B cell (primary cell): ENCODE data around the gene PDZD8. TPM values are rescaled to one million over a fixed set of nuclear protein-coding genes. Genes with fewer than 3 reads are reported as not detected.
"Not testable (repeated sequence)": the region's sequence is repeated elsewhere in the genome, so short reads cannot be mapped to it uniquely, and the experiment has no call there.

Source experiments
- ATAC-seq: fragments of 200-7000 bp; cut with Tn5 transposase; one replicate; pipeline ENCODE4 v1.10.0; 2021; ENCODE audit warnings: low read depth, mild to moderate bottlenecking, moderate number of reproducible peaks, moderate library complexity
- CTCF ChIA-PET: fragments of 350-600 bp; sonication (Branson Sonifier 250); formaldehyde crosslinking; loops from one replicate; lab custom pipeline; 2021; ENCODE audit warnings: antibody characterized with exemption, inconsistent platforms; lab: Charles Lee
- POLR2A ChIA-PET: fragments of 350-600 bp; sonication (Branson Sonifier 250); formaldehyde crosslinking; loops from one replicate; lab custom pipeline; 2021; ENCODE audit warnings: antibody characterized with exemption; lab: Charles Lee
- DNase-seq: peaks from one replicate; pipeline ENCODE4 v3.0.0; 2013
- H2AFZ ChIP-seq: 2 replicates; pipeline ENCODE4 v1.6.1; 2012; ENCODE audit warnings: mild to moderate bottlenecking, low read depth, low read length; ENCODE audit not compliant: insufficient read depth, poor library complexity, severe bottlenecking
- H3K27ac ChIP-seq, 2 donors: 1 replicate in 1 of 2; 2 replicates in 1 of 2; pipeline ENCODE4 v1.5.1; 2012 to 2013; ENCODE audit warnings: low read length in 2 of 2, mild to moderate bottlenecking in 2 of 2, moderate library complexity in 1 of 2
- H3K27me3 ChIP-seq, 4 experiments: fragments of 200-600 bp in 1 of 4; sonication (generic) in 1 of 4; replicated peaks in 1 of 4; 1 replicate in 2 of 4; 2 replicates in 2 of 4; pipeline versions ENCODE4 v1.6.1 to v1.7.0; 2013 to 2016; ENCODE audit warnings: low read length in 3 of 4, mild to moderate bottlenecking in 2 of 4, mixed read lengths in 1 of 4, moderate library complexity in 1 of 4; ENCODE audit not compliant: insufficient read depth in 4 of 4, control insufficient read depth in 3 of 4; ENCODE audit errors: control extremely low read depth in 1 of 4
- H3K36me3 ChIP-seq, 2 experiments: replicated peaks in 1 of 2; 1 replicate in 1 of 2; 2 replicates in 1 of 2; pipeline versions ENCODE4 v1.6.1 to v1.7.1; 2013; ENCODE audit warnings: low read length in 1 of 2; ENCODE audit not compliant: insufficient read depth in 2 of 2, control insufficient read depth in 1 of 2; ENCODE audit errors: control extremely low read depth in 1 of 2, extremely low read depth in 1 of 2
- H3K4me1 ChIP-seq, 2 donors: fragments of 200-600 bp in 1 of 2; sonication (generic) in 1 of 2; 1 replicate in 1 of 2; 2 replicates in 1 of 2; pipeline versions ENCODE4 v1.5.1 to v1.6.1; 2013 to 2017; ENCODE audit warnings: low read length in 2 of 2; ENCODE audit not compliant: control insufficient read depth in 2 of 2, insufficient read depth in 2 of 2
- H3K4me2 ChIP-seq: replicated peaks from 2 replicates; pipeline ENCODE3; 2012; ENCODE audit warnings: mild to moderate bottlenecking, low read depth, low read length; ENCODE audit not compliant: poor library complexity, severe bottlenecking
- H3K4me3 ChIP-seq, 5 experiments: fragments of 200-600 bp in 1 of 5; sonication (generic) in 1 of 5; 1 replicate in 3 of 5; 2 replicates in 2 of 5; pipeline versions ENCODE4 v1.5.1 to v1.7.0; 2011 to 2016; ENCODE audit warnings: low read length in 4 of 5, mild to moderate bottlenecking in 4 of 5, low read depth in 2 of 5, control low read depth in 1 of 5, moderate library complexity in 1 of 5; ENCODE audit not compliant: insufficient read depth in 1 of 5; ENCODE audit errors: control extremely low read depth in 1 of 5, extremely low read depth in 1 of 5
- H3K79me2 ChIP-seq: fragments of 200-600 bp; sonication (generic); one replicate; pipeline ENCODE4 v1.6.0; 2016; ENCODE audit warnings: low read length; ENCODE audit not compliant: control insufficient read depth, insufficient read depth
- H3K9ac ChIP-seq: fragments of 200-600 bp; sonication (generic); 2 replicates; pipeline ENCODE4 v1.6.1; 2017; ENCODE audit warnings: mild to moderate bottlenecking, low read length, moderate library complexity
- H3K9me3 ChIP-seq, 3 donors: one replicate each; pipeline versions ENCODE4 v1.6.1 to v1.7.1; 2013; ENCODE audit warnings: low read length in 2 of 3; ENCODE audit not compliant: control insufficient read depth in 2 of 3, insufficient read depth in 1 of 3; ENCODE audit errors: control extremely low read depth in 1 of 3
- H4K20me1 ChIP-seq: 2 replicates; pipeline ENCODE4 v1.6.0; 2012; ENCODE audit warnings: mild to moderate bottlenecking, low read length; ENCODE audit not compliant: insufficient read depth, control insufficient read depth, poor library complexity, severe bottlenecking
- H3K27ac Mint-ChIP-seq: one replicate; pipeline ENCODE4 v1.8.0; 2021; ENCODE audit warnings: mixed read lengths
- H3K27me3 Mint-ChIP-seq: one replicate; pipeline ENCODE4 v1.8.0; 2021; ENCODE audit warnings: mixed read lengths
- H3K4me1 Mint-ChIP-seq: one replicate; pipeline ENCODE4 v1.8.0; 2021; ENCODE audit warnings: mixed read lengths
- H3K4me3 Mint-ChIP-seq: one replicate; pipeline ENCODE4 v1.8.0; 2021; ENCODE audit warnings: mixed read lengths
- H3K9me3 Mint-ChIP-seq: one replicate; pipeline ENCODE4 v1.8.0; 2022; ENCODE audit warnings: mixed read lengths; ENCODE audit not compliant: insufficient read depth
- CTCF ChIP-seq: fragments of 200-600 bp; IDR thresholded peaks from one replicate; pipeline ENCODE4 v1.8.0; 2022; ENCODE audit warnings: antibody characterized with exemption, mild to moderate bottlenecking
- EZH2 ChIP-seq: IDR thresholded peaks from 2 replicates; pipeline ENCODE4 v1.6.1; 2012; ENCODE audit warnings: borderline replicate concordance, low read depth, mild to moderate bottlenecking, moderate library complexity, low read length; ENCODE audit not compliant: insufficient read depth, poor library complexity, severe bottlenecking
- WGBS: methylation state at CpG from one replicate; pipeline ENCODE4 v1.1.5; 2013; ENCODE audit warnings: missing lambda C conversion rate; ENCODE audit not compliant: insufficient coverage; 5-methylcytosine and 5-hydroxymethylcytosine counted together
- intact Hi-C: fragments of 100-400 bp; cut with micrococcal nuclease; formaldehyde crosslinking; loops from one replicate; pipeline ENCODE4 v1.10.0; 2022
- polyA plus RNA-seq: library from polyadenylated mRNA; depleted of rRNA; stranded (reverse); fragments of >200 nt; gene quantifications from 2 replicates; pipeline ENCODE4 v1.2.3, GENCODE V29; 2012
- total RNA-seq, 2 donors: library from RNA; stranded (reverse); fragments of 120-200 nt in 1 of 2; gene quantifications; 1 replicate in 1 of 2; 2 replicates in 1 of 2; pipeline versions ENCODE4 v1.2.3 to v1.2.4, GENCODE V29; 2013 to 2022

PDZD8 gene
- total and polyA plus RNA-seq, 2 donors (not counting 1 experiment from before 2014, with no cell fraction given): 4.9 to 13.2 TPM

- ChIA-PET CTCF (no interaction called here), POLR2A (no interaction called here)
- peaks cover 0 to 36% (median 7%) of the 10 kb centered on the region in 4 experiments for H3K27me3 ChIP-seq
- no peak for TF ChIP-seq EZH2
- no peak for TF ChIP-seq CTCF
- WGBS: 78% methylated on average over 5 of the region's 5 CpGs
- peak; percentile 33 for ATAC-seq
- Mint-ChIP-seq H3K4me1 (peaks cover 3% of the 10 kb centered on the region), H3K4me3 (no peak overlapping the region), H3K27me3 (peaks cover 27% of the 10 kb centered on the region), H3K9me3 (peaks cover 7% of the 10 kb centered on the region), H3K27ac (no peak overlapping the region)
- no peaks in the 10 kb centered on the region for H3K79me2 ChIP-seq
- no peak overlapping the region for H3K9ac ChIP-seq
- no peak overlapping the region for H3K4me2 ChIP-seq
- H3K4me1 ChIP-seq: peaks cover 0 to 3% of the 10 kb centered on the region in 2 donors
- intact Hi-C loops: no loop called here
- H2AFZ ChIP-seq: no peak overlapping the region
- H4K20me1 ChIP-seq: no peaks in the 10 kb centered on the region
- H3K9me3 ChIP-seq: peaks cover 1 to 35% (median 12%) of the 10 kb centered on the region in 3 donors
- peak; percentile 22 for DNase-seq
- H3K4me3 ChIP-seq: no peak overlapping the region
- H3K27ac ChIP-seq: peak overlapping the region in 1 of 2 donors; percentile 15
- no peaks in the 10 kb centered on the region for H3K36me3 ChIP-seq
Observed at GRCh38 chr10:117237401-117237991, 137.7 kb downstream of the PDZD8 start.

GRCh38 chr10:117230107-117230506 lies 145.1 kb downstream of the PDZD8 start:
- H3K4me1 ChIP-seq, DNase-seq, H3K27ac ChIP-seq, H4K20me1 ChIP-seq, CTCF ChIA-PET, intact Hi-C loops, H3K9me3 ChIP-seq, H3K36me3 ChIP-seq, H3K79me2 ChIP-seq, H3K9ac ChIP-seq, H3K4me3 Mint-ChIP-seq, H3K4me1 Mint-ChIP-seq, POLR2A ChIA-PET, H3K27ac Mint-ChIP-seq, H3K4me2 ChIP-seq, H2AFZ ChIP-seq, H3K9me3 Mint-ChIP-seq, H3K4me3 ChIP-seq, ATAC-seq: not testable (repeated sequence)
- H3K27me3 Mint-ChIP-seq: peaks cover 63% of the 10 kb centered on the region
- peaks cover 0 to 23% (median 1%) of the 10 kb centered on the region in 4 experiments for H3K27me3 ChIP-seq
- WGBS: 100% methylated on average over 2 of the region's 4 CpGs
